IMR-90 (cell line): ENCODE measurements around the gene CCNA1. TPM values are rescaled to one million over a fixed set of nuclear protein-coding genes. Genes with fewer than 3 reads are reported as not detected.

Experiments
- ATAC-seq: fragments of 200-7000 bp; cut with Tn5 transposase; 2 replicates; pipeline ENCODE4 v1.9.1; 2020; ENCODE audit warnings: low read depth, mild to moderate bottlenecking, moderate library complexity
- BruUV-seq: library from RNA; stranded (reverse); fragments of 400-500 nt; replicated peaks from 2 replicates; lab custom pipeline; 2021; lab: Mats Ljungman, UMichigan
- CTCF ChIA-PET: fragments of 300-600 bp; formaldehyde crosslinking; extraction: SDS; loops from one replicate; lab custom pipeline; 2021; ENCODE audit warnings: antibody characterized with exemption; lab: Yijun Ruan, JAX
- POLR2A ChIA-PET: fragments of 300-600 bp; sonication (Branson Sonifier 250); formaldehyde crosslinking; loops from one replicate; lab custom pipeline; 2022; ENCODE audit warnings: antibody characterized with exemption; ENCODE audit not compliant: unreplicated experiment; lab: Charles Lee
- DNase-seq: peaks from one replicate; pipeline ENCODE4 v3.0.0; 2013
- H2AFZ ChIP-seq: replicated peaks from 2 replicates; pipeline ENCODE3; 2013; ENCODE audit warnings: low read length, mild to moderate bottlenecking; ENCODE audit not compliant: poor library complexity
- H2AK5ac ChIP-seq: 2 replicates; pipeline ENCODE4 v1.6.1; 2013; ENCODE audit warnings: low read depth, low read length, inconsistent platforms
- H2AK9ac ChIP-seq: replicated peaks from 2 replicates; pipeline ENCODE3; 2013; ENCODE audit warnings: mild to moderate bottlenecking, low read depth, low read length, moderate library complexity; ENCODE audit not compliant: poor library complexity
- H2BK120ac ChIP-seq: 2 replicates; pipeline ENCODE4 v1.6.1; 2013; ENCODE audit warnings: low read depth, low read length, inconsistent platforms
- H2BK15ac ChIP-seq: 3 replicates; pipeline ENCODE4 v1.6.1; 2013; ENCODE audit warnings: low read depth, low read length, inconsistent platforms
- H2BK20ac ChIP-seq: 2 replicates; pipeline ENCODE4 v1.6.1; 2013; ENCODE audit warnings: low read depth, mild to moderate bottlenecking, inconsistent platforms, low read length, moderate library complexity
- H2BK5ac ChIP-seq: 2 replicates; pipeline ENCODE4 v1.6.1; 2013; ENCODE audit warnings: mild to moderate bottlenecking, low read depth, low read length, inconsistent platforms; ENCODE audit not compliant: poor library complexity, severe bottlenecking
- H3K14ac ChIP-seq: replicated peaks from 2 replicates; pipeline ENCODE4 v1.6.1; 2013; ENCODE audit warnings: low read depth, low read length, inconsistent platforms
- H3K18ac ChIP-seq: 2 replicates; pipeline ENCODE4 v1.6.1; 2013; ENCODE audit warnings: low read depth, low read length, control low read depth
- H3K23ac ChIP-seq: 2 replicates; pipeline ENCODE4 v1.6.1; 2013; ENCODE audit warnings: low read depth, low read length, inconsistent platforms
- H3K27ac ChIP-seq: 2 replicates; pipeline ENCODE4 v1.5.1; 2013; ENCODE audit warnings: mild to moderate bottlenecking, control low read depth, low read length; ENCODE audit not compliant: insufficient read depth
- H3K27me3 ChIP-seq: 2 replicates; pipeline ENCODE4 v1.6.1; 2013; ENCODE audit warnings: low read length; ENCODE audit not compliant: control insufficient read depth, insufficient read depth
- H3K36me3 ChIP-seq: 2 replicates; pipeline ENCODE4 v1.6.1; 2013; ENCODE audit warnings: low read length, mixed read lengths; ENCODE audit not compliant: control insufficient read depth, insufficient read depth
- H3K4ac ChIP-seq: 2 replicates; pipeline ENCODE4 v1.6.1; 2013; ENCODE audit warnings: low read depth, low read length, inconsistent platforms
- H3K4me1 ChIP-seq: 2 replicates; pipeline ENCODE4 v1.6.1; 2013; ENCODE audit warnings: low read length, mixed read lengths; ENCODE audit not compliant: control insufficient read depth, insufficient read depth
- H3K4me2 ChIP-seq: 2 replicates; pipeline ENCODE4 v1.6.1; 2013; ENCODE audit warnings: low read depth, mild to moderate bottlenecking, control low read depth, low read length, moderate library complexity
- H3K4me3 ChIP-seq: 2 replicates; pipeline ENCODE4 v1.5.1; 2013; ENCODE audit warnings: low read depth, mild to moderate bottlenecking, control low read depth, low read length, moderate library complexity; ENCODE audit not compliant: insufficient read depth
- H3K56ac ChIP-seq: 2 replicates; pipeline ENCODE4 v1.6.1; 2013; ENCODE audit warnings: low read length, inconsistent platforms; ENCODE audit not compliant: insufficient read depth; ENCODE audit errors: extremely low read depth
- H3K79me1 ChIP-seq, 2 experiments: 2 replicates each; pipeline ENCODE4 v1.6.1; 2013; ENCODE audit warnings: low read length in 2 of 2, inconsistent platforms in 1 of 2, low read depth in 1 of 2
- H3K9ac ChIP-seq: 2 replicates; pipeline ENCODE4 v1.6.1; 2013; ENCODE audit warnings: low read depth, low read length, control low read depth
- H3K9me1 ChIP-seq: 2 replicates; pipeline ENCODE4 v1.6.1; 2013; ENCODE audit warnings: low read length, inconsistent platforms; ENCODE audit not compliant: insufficient read depth
- H3K9me3 ChIP-seq: 2 replicates; pipeline ENCODE4 v1.6.1; 2013; ENCODE audit warnings: low read length; ENCODE audit not compliant: control insufficient read depth, insufficient read depth
- H4K20me1 ChIP-seq: 2 replicates; pipeline ENCODE4 v1.6.1; 2013; ENCODE audit warnings: low read length, inconsistent platforms; ENCODE audit not compliant: insufficient read depth
- H4K5ac ChIP-seq: 2 replicates; pipeline ENCODE4 v1.6.1; 2013; ENCODE audit warnings: mild to moderate bottlenecking, low read depth, low read length, control low read depth
- H4K8ac ChIP-seq, 2 experiments: 2 replicates each; pipeline ENCODE4 v1.6.1; 2013; ENCODE audit warnings: low read depth in 2 of 2, low read length in 2 of 2, control low read depth in 1 of 2, inconsistent platforms in 1 of 2
- H4K91ac ChIP-seq: 2 replicates; pipeline ENCODE4 v1.6.1; 2013; ENCODE audit warnings: low read depth, low read length, inconsistent platforms; ENCODE audit not compliant: insufficient read depth
- CHD1 ChIP-seq: IDR thresholded peaks from 2 replicates; pipeline ENCODE4 v1.6.1; 2012; ENCODE audit warnings: low read depth, low read length, improper control_type of control experiment
- CTCF ChIP-seq: conservative IDR thresholded peaks from 2 replicates; pipeline ENCODE4 v1.5.1; 2012; ENCODE audit warnings: mild to moderate bottlenecking, low read depth, low read length, improper control_type of control experiment
- RAD21 ChIP-seq: IDR thresholded peaks from 2 replicates; pipeline ENCODE4 v1.6.1; 2012; ENCODE audit warnings: low read length, improper control_type of control experiment
- WGBS, 2 experiments: methylation state at CpG; one replicate each; pipeline versions ENCODE4 v1.1.5 to v1.1.7; 2013; ENCODE audit warnings: missing lambda C conversion rate in 2 of 2; ENCODE audit not compliant: insufficient read length in 1 of 2; ENCODE audit errors: extremely low coverage in 2 of 2; 5-methylcytosine and 5-hydroxymethylcytosine counted together
- dilution Hi-C: fragments of 300-500 bp; cut with HindIII; formaldehyde crosslinking; loops from one replicate; pipeline ENCODE4 v1.14.3; 2018; ENCODE audit warnings: low sequenced_read_pairs; ENCODE audit not compliant: unreplicated experiment
- in situ Hi-C: fragments of 300-500 bp; cut with MboI; formaldehyde crosslinking; loops from 3 replicates; pipeline ENCODE4 v1.14.3; 2019; ENCODE audit warnings: low sequenced_read_pairs, inconsistent platforms, mixed read lengths
- intact Hi-C: fragments of 100-400 bp; cut with micrococcal nuclease; formaldehyde crosslinking; loops from 2 replicates; pipeline ENCODE4 v1.10.0; 2022
- polyA plus RNA-seq, 3 experiments: library from polyadenylated mRNA; depleted of rRNA; stranded (reverse); fragments of >200 nt; gene quantifications; 2 replicates each; pipeline ENCODE4 v1.2.3, GENCODE V29; 2012; ENCODE audit warnings: low replicate concordance in 1 of 3
- total RNA-seq: library from RNA; depleted of rRNA; stranded (reverse); fragments of >200 nt; gene quantifications from 2 replicates; pipeline ENCODE4 v1.2.3, GENCODE V29; 2012

Gene CCNA1
- total and polyA plus RNA-seq, 2 of the 4 experiments (the other 2 are of a cell fraction), result 0.07 TPM; not detected in 1

- no peak overlapping the region for H3K18ac ChIP-seq
- dilution Hi-C loops, result no loop called here
- intact Hi-C loops, result no loop called here
- no peak overlapping the region for H2AK9ac ChIP-seq
- no peak overlapping the region for H2BK15ac ChIP-seq
- H3K9ac ChIP-seq, result no peak overlapping the region
- no peaks in the 10 kb centered on the region for H3K36me3 ChIP-seq
- no peak overlapping the region for H3K27ac ChIP-seq
- no peak overlapping the region for H2BK5ac ChIP-seq
- no peak overlapping the region for H4K91ac ChIP-seq
- H3K14ac ChIP-seq, result no peak overlapping the region
- H3K79me1 ChIP-seq, result no peaks in the 10 kb centered on the region
- no peak overlapping the region for H4K5ac ChIP-seq
- H3K4me3 ChIP-seq, result no peak overlapping the region
- H3K56ac ChIP-seq, result no peak overlapping the region
- in situ Hi-C loops, result no loop called here
- no peak overlapping the region for H2BK120ac ChIP-seq
- CTCF ChIA-PET, result interaction anchor here (0.8 to 1.1 kb wide), 2 partner anchors 11 to 283 kb away, joined by 3 to 4 read pairs; no protein-coding TSS in a partner anchor
- H3K4me2 ChIP-seq, result no peak overlapping the region
- no peaks in the 10 kb centered on the region for H3K4me1 ChIP-seq
- no peaks in the 10 kb centered on the region for H3K9me1 ChIP-seq
- H4K8ac ChIP-seq, result no peak overlapping the region
- 0 out of 2 replicates have a peak, but pooled peaks have one; percentile 15 for TF ChIP-seq CTCF
- no peak for TF ChIP-seq CHD1
- peak; percentile 28; the same call in 1 of the 2 replicates for TF ChIP-seq RAD21
- H4K20me1 ChIP-seq, result no peaks in the 10 kb centered on the region
- no peaks in the 10 kb centered on the region for H3K9me3 ChIP-seq
- H2AK5ac ChIP-seq, result no peak overlapping the region
- no TSS peak for BruUV-seq
- H2AFZ ChIP-seq, result no peak overlapping the region
- DNase-seq, result peak; percentile 2
- H3K4ac ChIP-seq, result no peak overlapping the region
- POLR2A ChIA-PET, result no interaction called here
- no peak overlapping the region for H2BK20ac ChIP-seq
- no peaks in the 10 kb centered on the region for H3K27me3 ChIP-seq
- no CpG with 5 or more reads among the region's 5 CpGs for WGBS, 2 experiments
- ATAC-seq, result no peak
- no peak overlapping the region for H3K23ac ChIP-seq
Measured at GRCh38 chr13:36453516-36453915, 21.2 kb downstream of the CCNA1 start.
